HepG2 (cell line): ENCODE results near the gene MGAT1. TPM values are rescaled to one million over a fixed set of nuclear protein-coding genes. Genes with fewer than 3 reads are reported as not detected.

Source experiments
- AGO1 ChIP-seq: fragments of 200-400 bp; formaldehyde crosslinking; IDR thresholded peaks from 2 replicates; pipeline ENCODE4 v1.6.1; 2017; ENCODE audit warnings: mild to moderate bottlenecking, low read depth, low read length, moderate library complexity; ENCODE audit not compliant: poor library complexity, severe bottlenecking
- ATRX ChIP-seq: sonication (generic); formaldehyde crosslinking; IDR thresholded peaks from 2 replicates; pipeline ENCODE4 v1.4.0; 2020; ENCODE audit warnings: missing genetic modification reagents, borderline replicate concordance
- CENPX ChIP-seq: sonication (generic); formaldehyde crosslinking; IDR thresholded peaks from 2 replicates; pipeline ENCODE4 v1.9.0; 2021; ENCODE audit warnings: mild to moderate bottlenecking, missing genetic modification reagents, moderate library complexity
- ELF1 ChIP-seq: sonication (generic); formaldehyde crosslinking; IDR thresholded peaks from 2 replicates; pipeline ENCODE4 v1.4.0; 2020; ENCODE audit warnings: missing genetic modification reagents
- ELF3 ChIP-seq: IDR thresholded peaks from 2 replicates; pipeline ENCODE4 v1.6.1; 2016; ENCODE audit warnings: missing genetic modification reagents, missing compliant biosample characterization
- ETV6 ChIP-seq: sonication (generic); formaldehyde crosslinking; conservative IDR thresholded peaks from 2 replicates; pipeline ENCODE4 v1.4.0; 2020; ENCODE audit warnings: missing genetic modification reagents
- FOSL1 ChIP-seq: sonication (generic); formaldehyde crosslinking; IDR thresholded peaks from 2 replicates; pipeline ENCODE4 v1.9.0; 2021; ENCODE audit warnings: missing genetic modification reagents, borderline replicate concordance
- FOSL2 ChIP-seq: sonication (generic); formaldehyde crosslinking; IDR thresholded peaks from 2 replicates; pipeline ENCODE4 v1.4.0; 2020; ENCODE audit warnings: missing genetic modification reagents
- FOXP1 ChIP-seq, 2 experiments: fragments of 450-650 bp in 1 of 2; IDR thresholded peaks; 2 replicates each; pipeline ENCODE4 v1.6.1; 2017 to 2018; ENCODE audit warnings: antibody characterized with exemption in 1 of 2
- HDAC1 ChIP-seq: sonication (generic); formaldehyde crosslinking; IDR thresholded peaks from 2 replicates; pipeline ENCODE4 v1.5.1; 2020; ENCODE audit warnings: mild to moderate bottlenecking, missing genetic modification reagents
- IRF2 ChIP-seq: IDR thresholded peaks from 2 replicates; pipeline ENCODE4 v1.6.1; 2018; ENCODE audit warnings: missing genetic modification reagents, missing compliant biosample characterization
- MED13 ChIP-seq: sonication (generic); formaldehyde crosslinking; IDR thresholded peaks from 2 replicates; pipeline ENCODE4 v1.5.0; 2020; ENCODE audit warnings: missing genetic modification reagents
- MTF1 ChIP-seq: sonication (generic); formaldehyde crosslinking; IDR thresholded peaks from 2 replicates; pipeline ENCODE4 v1.5.0; 2020; ENCODE audit warnings: missing genetic modification reagents
- MXI1 ChIP-seq: IDR thresholded peaks from 3 replicates; pipeline ENCODE4 v1.6.1; 2012; ENCODE audit warnings: low read depth, low read length, inconsistent platforms, borderline replicate concordance
- NCOR1 ChIP-seq: fragments of 200-600 bp; sonication (generic); IDR thresholded peaks from 2 replicates; pipeline ENCODE4 v1.7.0; 2017; ENCODE audit warnings: antibody characterized with exemption, low read length, borderline replicate concordance
- NR2C2 ChIP-seq: sonication (generic); formaldehyde crosslinking; IDR thresholded peaks from 2 replicates; pipeline ENCODE4 v1.4.0; 2020; ENCODE audit warnings: missing genetic modification reagents, mild to moderate bottlenecking, moderate library complexity, borderline replicate concordance
- RXRA ChIP-seq: sonication (generic); formaldehyde crosslinking; IDR thresholded peaks from 2 replicates; pipeline ENCODE4 v1.5.1; 2020; ENCODE audit warnings: missing genetic modification reagents
- TOE1 ChIP-seq: sonication (generic); formaldehyde crosslinking; IDR thresholded peaks from 2 replicates; pipeline ENCODE4 v1.4.0; 2020; ENCODE audit warnings: mild to moderate bottlenecking, missing genetic modification reagents
- U2AF2 ChIP-seq: fragments of 200-400 bp; formaldehyde crosslinking; IDR thresholded peaks from 2 replicates; pipeline ENCODE4 v1.6.1; 2017; ENCODE audit warnings: low read depth, mild to moderate bottlenecking, low read length
- YEATS4 ChIP-seq: sonication (generic); formaldehyde crosslinking; IDR thresholded peaks from 2 replicates; pipeline ENCODE4 v1.4.0; 2020; ENCODE audit warnings: missing genetic modification reagents, borderline replicate concordance
- ZNF180 ChIP-seq: sonication (generic); formaldehyde crosslinking; IDR thresholded peaks from 2 replicates; pipeline ENCODE4 v1.4.0; 2020; ENCODE audit warnings: low read depth, missing genetic modification reagents, borderline replicate concordance
- ZNF263 ChIP-seq: sonication (generic); formaldehyde crosslinking; IDR thresholded peaks from 2 replicates; pipeline ENCODE4 v1.4.0; 2020; ENCODE audit warnings: missing genetic modification reagents
- ZNF546 ChIP-seq: sonication (generic); formaldehyde crosslinking; conservative IDR thresholded peaks from 2 replicates; pipeline ENCODE4 v1.8.1; 2023; ENCODE audit warnings: mild to moderate bottlenecking, missing genetic modification reagents
- polyA plus RNA-seq, 8 experiments: library from polyadenylated mRNA; depleted of rRNA in 3 of 8; stranded (reverse) in 7 of 8; unstranded in 1 of 8; fragments of >200 nt; fragmentation: Illumina TruSeq in 4 of 8; extraction: Trizol in 4 of 8; gene quantifications; 2 replicates each; pipeline versions ENCODE4 v1.2.1 to v1.2.3, GENCODE V29; 2011 to 2016; ENCODE audit warnings: low read depth in 4 of 8, missing spikeins in 1 of 8, mixed read lengths in 1 of 8; ENCODE audit not compliant: insufficient read depth in 1 of 8
- total RNA-seq, 5 experiments: library from RNA; depleted of rRNA; stranded (reverse); fragments of >200 nt; fragmentation: Illumina TruSeq; extraction: Trizol; gene quantifications; 2 replicates each; pipeline ENCODE4 v1.2.3, GENCODE V29; 2016; ENCODE audit warnings: low read depth in 1 of 5
- TF ChIP-seq, protein P1 (sequence below): sonication (generic); formaldehyde crosslinking; IDR thresholded peaks from 2 replicates; pipeline ENCODE4 v1.5.1; 2020; ENCODE audit warnings: missing genetic modification reagents, mild to moderate bottlenecking, borderline replicate concordance
- TF ChIP-seq, protein P2 (sequence below): fragments of 450-650 bp; IDR thresholded peaks from 2 replicates; pipeline ENCODE4 v1.6.1; 2016
- TF ChIP-seq, protein P3 (sequence below): sonication (generic); formaldehyde crosslinking; IDR thresholded peaks from 2 replicates; pipeline ENCODE4 v1.5.0; 2020; ENCODE audit warnings: missing genetic modification reagents
- TF ChIP-seq, protein P4 (sequence below): fragments of 450-650 bp; IDR thresholded peaks from 2 replicates; pipeline ENCODE4 v1.6.1; 2017

Gene MGAT1
- total and polyA plus RNA-seq, 2 of the 13 experiments (the other 11 are each of a cell fraction or from before 2014, with no cell fraction given), result 50.1 to 55.3 TPM

DNA sequence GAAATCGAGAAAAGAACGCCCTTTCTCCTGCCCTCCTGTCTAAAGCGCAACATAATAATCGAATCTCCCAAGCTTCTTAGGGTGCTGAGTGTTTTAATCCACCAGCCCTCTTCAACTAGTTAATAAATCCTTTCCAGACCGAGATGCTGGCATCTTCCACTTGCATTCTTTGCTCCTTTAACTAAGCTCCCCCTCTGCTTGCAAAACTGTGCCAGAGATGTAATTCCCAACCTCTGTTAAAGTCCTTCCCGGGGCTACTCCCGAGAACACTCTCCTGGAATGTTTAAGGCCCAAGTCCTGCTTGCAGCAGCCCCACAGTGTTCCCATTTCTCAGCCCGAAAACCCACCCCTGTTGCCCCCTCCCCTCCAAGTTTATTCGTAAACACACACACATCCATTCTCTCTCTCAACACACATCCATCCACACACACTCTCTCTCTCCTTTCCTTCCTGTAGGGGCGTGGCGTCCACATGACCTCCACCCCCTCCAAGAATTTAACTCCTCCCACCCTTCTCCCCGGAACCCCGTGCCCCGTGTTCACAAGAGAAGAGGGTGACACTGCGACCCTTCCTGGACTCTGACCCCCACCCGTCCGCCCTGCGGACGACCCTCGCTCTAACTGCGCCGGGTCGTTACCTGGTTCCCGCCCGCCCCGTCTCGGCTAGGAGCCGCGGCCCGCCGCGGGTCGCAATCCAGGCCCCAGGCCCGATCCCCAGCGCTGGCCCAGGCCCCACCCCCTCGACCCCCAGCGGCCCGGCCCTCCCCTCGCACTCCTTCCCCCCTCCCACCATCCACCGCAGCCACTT is 7.0 kb upstream of the MGAT1 start (continued):
- TF ChIP-seq, protein P1, sequence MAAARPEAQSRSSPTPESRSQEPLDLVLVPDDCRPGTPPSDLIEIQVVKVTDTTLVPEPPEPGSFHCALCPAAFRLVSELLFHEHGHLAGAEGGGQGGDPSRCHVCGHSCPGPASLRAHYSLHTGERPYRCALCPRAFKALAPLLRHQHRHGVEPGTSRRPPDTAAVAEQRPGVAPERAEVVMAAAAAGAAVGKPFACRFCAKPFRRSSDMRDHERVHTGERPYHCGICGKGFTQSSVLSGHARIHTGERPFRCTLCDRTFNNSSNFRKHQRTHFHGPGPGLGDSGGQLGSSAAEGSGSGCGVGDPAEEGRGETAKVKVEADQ (CRISPR knock-in tag), result no peak
- TF ChIP-seq, protein P2, sequence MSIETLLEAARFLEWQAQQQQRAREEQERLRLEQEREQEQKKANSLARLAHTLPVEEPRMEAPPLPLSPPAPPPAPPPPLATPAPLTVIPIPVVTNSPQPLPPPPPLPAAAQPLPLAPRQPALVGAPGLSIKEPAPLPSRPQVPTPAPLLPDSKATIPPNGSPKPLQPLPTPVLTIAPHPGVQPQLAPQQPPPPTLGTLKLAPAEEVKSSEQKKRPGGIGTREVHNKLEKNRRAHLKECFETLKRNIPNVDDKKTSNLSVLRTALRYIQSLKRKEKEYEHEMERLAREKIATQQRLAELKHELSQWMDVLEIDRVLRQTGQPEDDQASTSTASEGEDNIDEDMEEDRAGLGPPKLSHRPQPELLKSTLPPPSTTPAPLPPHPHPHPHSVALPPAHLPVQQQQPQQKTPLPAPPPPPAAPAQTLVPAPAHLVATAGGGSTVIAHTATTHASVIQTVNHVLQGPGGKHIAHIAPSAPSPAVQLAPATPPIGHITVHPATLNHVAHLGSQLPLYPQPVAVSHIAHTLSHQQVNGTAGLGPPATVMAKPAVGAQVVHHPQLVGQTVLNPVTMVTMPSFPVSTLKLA, result peak; percentile 33; the same call in 1 of the 2 replicates
- TF ChIP-seq ZNF546 (CRISPR knock-in tag) (no peak), YEATS4 (CRISPR knock-in tag) (0 out of 2 replicates have a peak, but pooled peaks have one; percentile 8), AGO1 (no peak), TOE1 (no peak), FOXP1 (IDR thresholded peaks at IDR 0.05) (peak; percentile 55; the same call in 1 of the 2 replicates), FOXP1 (CRISPR knock-in tag; IDR thresholded peaks at IDR 0.05) (peak; percentile 89), ELF3 (CRISPR knock-in tag) (0 out of 2 replicates have a peak, but pooled peaks have one; percentile 15), NR2C2 (CRISPR knock-in tag) (peak; percentile 86; the same call in 1 of the 2 replicates), U2AF2 (no peak), MTF1 (CRISPR knock-in tag) (no peak), ETV6 (no peak), FOSL1 (no peak), ZNF180 (CRISPR knock-in tag) (no peak), NCOR1 (peak; percentile 23; the same call in 1 of the 2 replicates), RXRA (CRISPR knock-in tag) (no peak), ATRX (CRISPR knock-in tag) (no peak), MED13 (CRISPR knock-in tag) (0 out of 2 replicates have a peak, but pooled peaks have one; percentile 11), ZNF263 (CRISPR knock-in tag) (no peak; the same call in 1 of the 2 replicates), FOSL2 (CRISPR knock-in tag) (0 out of 2 replicates have a peak, but pooled peaks have one; percentile 6), HDAC1 (0 out of 2 replicates have a peak, but pooled peaks have one; percentile 9), CENPX (CRISPR knock-in tag) (no peak), ELF1 (CRISPR knock-in tag) (peak; percentile 27; the same call in 1 of the 2 replicates), MXI1 (peak; percentile 72; the same call in 1 of the 3 replicates), IRF2 (CRISPR knock-in tag) (0 out of 2 replicates have a peak, but pooled peaks have one; percentile 16)
- TF ChIP-seq, protein P3, sequence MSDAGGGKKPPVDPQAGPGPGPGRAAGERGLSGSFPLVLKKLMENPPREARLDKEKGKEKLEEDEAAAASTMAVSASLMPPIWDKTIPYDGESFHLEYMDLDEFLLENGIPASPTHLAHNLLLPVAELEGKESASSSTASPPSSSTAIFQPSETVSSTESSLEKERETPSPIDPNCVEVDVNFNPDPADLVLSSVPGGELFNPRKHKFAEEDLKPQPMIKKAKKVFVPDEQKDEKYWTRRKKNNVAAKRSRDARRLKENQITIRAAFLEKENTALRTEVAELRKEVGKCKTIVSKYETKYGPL (CRISPR knock-in tag), result no peak
- TF ChIP-seq, protein P4, sequence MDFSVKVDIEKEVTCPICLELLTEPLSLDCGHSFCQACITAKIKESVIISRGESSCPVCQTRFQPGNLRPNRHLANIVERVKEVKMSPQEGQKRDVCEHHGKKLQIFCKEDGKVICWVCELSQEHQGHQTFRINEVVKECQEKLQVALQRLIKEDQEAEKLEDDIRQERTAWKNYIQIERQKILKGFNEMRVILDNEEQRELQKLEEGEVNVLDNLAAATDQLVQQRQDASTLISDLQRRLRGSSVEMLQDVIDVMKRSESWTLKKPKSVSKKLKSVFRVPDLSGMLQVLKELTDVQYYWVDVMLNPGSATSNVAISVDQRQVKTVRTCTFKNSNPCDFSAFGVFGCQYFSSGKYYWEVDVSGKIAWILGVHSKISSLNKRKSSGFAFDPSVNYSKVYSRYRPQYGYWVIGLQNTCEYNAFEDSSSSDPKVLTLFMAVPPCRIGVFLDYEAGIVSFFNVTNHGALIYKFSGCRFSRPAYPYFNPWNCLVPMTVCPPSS, result no peak
